HG02763 (cell line): ENCODE results near the gene PTF1A.

Experiments used
- ATAC-seq: cut with Tn5 transposase; IDR thresholded peaks from one replicate; pipeline ENCODE4 v1.9.1; 2021; ENCODE audit warnings: mild to moderate bottlenecking, moderate library complexity; ENCODE audit not compliant: unreplicated experiment

The PTF1A gene

GRCh38 chr10:23186178-23186577, 5.9 kb upstream of the PTF1A start:
- ATAC-seq, result no peak

GRCh38 chr10:23186697-23187096, 5.4 kb upstream of the PTF1A start:
- ATAC-seq, result no peak

- no peak for ATAC-seq
Measured at GRCh38 chr10:23187155-23187554, 5.0 kb upstream of the PTF1A start.

- ATAC-seq, result no peak
Measured at GRCh38 chr10:23189024-23189423, 3.1 kb upstream of the PTF1A start.

- ATAC-seq, result no peak
Measured at GRCh38 chr10:23190872-23191763, 994 bp upstream of the PTF1A start.

GRCh38 chr10:23192712-23193434, 761 bp downstream of the PTF1A start:
- ATAC-seq, result no peak

- ATAC-seq, result no peak
Measured at GRCh38 chr10:23193435-23194074, 1.4 kb downstream of the PTF1A start.

- no peak for ATAC-seq
Measured at GRCh38 chr10:23194471-23194965, 2.4 kb downstream of the PTF1A start.

- ATAC-seq, result no peak
Measured at GRCh38 chr10:23194966-23195845, 3.1 kb downstream of the PTF1A start.

GRCh38 chr10:23195846-23196600, 3.9 kb downstream of the PTF1A start:
- no peak for ATAC-seq

GRCh38 chr10:23196915-23197314, 4.8 kb downstream of the PTF1A start:
- ATAC-seq, result no peak

GRCh38 chr10:23197416-23197861, 5.3 kb downstream of the PTF1A start:
- ATAC-seq, result no peak

- ATAC-seq, result no peak
Measured at GRCh38 chr10:23198610-23198939, 6.5 kb downstream of the PTF1A start.

GRCh38 chr10:23198940-23199767, 7.0 kb downstream of the PTF1A start:
- no peak for ATAC-seq

- ATAC-seq, result no peak
Measured at GRCh38 chr10:23199768-23200511, 7.8 kb downstream of the PTF1A start.

GRCh38 chr10:23200586-23200985, 8.5 kb downstream of the PTF1A start:
- ATAC-seq, result no peak

GRCh38 chr10:23200997-23201652, 9.0 kb downstream of the PTF1A start:
- ATAC-seq, result no peak

- ATAC-seq, result no peak
Measured at GRCh38 chr10:23201837-23202236, 9.7 kb downstream of the PTF1A start.
